ENCODE measurements around the gene NAT16. TPM values are rescaled to one million over a fixed set of nuclear protein-coding genes. Genes with fewer than 3 reads are reported as not detected.

Gene NAT16
- polyA plus RNA-seq, 1 donor from 2014 or later: 4.5 TPM

DNA sequence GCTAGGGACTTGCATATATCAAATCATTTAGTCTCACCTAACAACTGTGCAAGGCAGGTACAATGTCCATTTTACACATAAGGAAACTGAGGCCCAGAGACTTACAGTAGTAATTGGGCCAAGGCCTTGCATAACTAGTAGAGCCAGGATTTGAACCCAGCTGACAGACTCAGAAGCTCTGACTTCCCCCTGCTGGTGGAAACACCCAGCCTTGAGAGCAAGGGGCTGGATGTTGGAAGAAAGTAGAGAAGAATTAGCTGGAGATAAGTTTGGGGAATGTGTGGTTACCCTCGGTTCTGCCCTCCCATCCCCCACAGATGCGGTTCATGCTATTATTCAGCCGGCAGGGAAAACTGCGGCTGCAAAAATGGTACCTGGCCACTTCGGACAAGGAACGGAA lies 23.8 kb downstream of the NAT16 start:
- Histone ChIP-seq H3K9ac (ENCODE audit: low read length) (no peak overlapping the region), H3K36me3 (ENCODE audit: insufficient read depth, low read length) (no peaks in the 10 kb centered on the region), H3K4me2 (ENCODE audit: low read length) (no peak overlapping the region), H3F3A (ENCODE audit: insufficient read depth, low read length, poor library complexity, severe bottlenecking) (no peaks in the 10 kb centered on the region), H3K27ac (ENCODE audit: low read length) (no peak overlapping the region), H2AFZ (ENCODE audit: low read depth, low read length) (no peak overlapping the region), H3K79me2 (replicated peaks; ENCODE audit: insufficient read depth, low read length) (peaks cover 9% of the 10 kb centered on the region), H4K20me1 (ENCODE audit: insufficient read depth) (no peaks in the 10 kb centered on the region), H3K9me2 (ENCODE audit: insufficient read depth, low read length) (no peaks in the 10 kb centered on the region), H3K27me3 (ENCODE audit: insufficient read depth, low read depth, low read length) (no peaks in the 10 kb centered on the region), H3K4me3 (ENCODE audit: low read length) (no peak overlapping the region), H3K9me3 (ENCODE audit: low read length) (no peaks in the 10 kb centered on the region)
- no peak for TF ChIP-seq EZH2 (IDR thresholded peaks at IDR 0.05; ENCODE audit: borderline replicate concordance, insufficient read depth, low read length, poor library complexity, severe bottlenecking)
- no peak for TF ChIP-seq POLR2AphosphoS5 (IDR thresholded peaks at IDR 0.05)
- no peak for TF ChIP-seq RAD21 (conservative IDR thresholded peaks at IDR 0.05)
- no peak for TF ChIP-seq TAF1 (IDR thresholded peaks at IDR 0.05; ENCODE audit: low read depth)
- TF ChIP-seq SMC3 (conservative IDR thresholded peaks at IDR 0.05; ENCODE audit: poor library complexity): no peak
- TF ChIP-seq EP300 (conservative IDR thresholded peaks at IDR 0.05; ENCODE audit: poor library complexity, severe bottlenecking): no peak
- TF ChIP-seq, protein P1, sequence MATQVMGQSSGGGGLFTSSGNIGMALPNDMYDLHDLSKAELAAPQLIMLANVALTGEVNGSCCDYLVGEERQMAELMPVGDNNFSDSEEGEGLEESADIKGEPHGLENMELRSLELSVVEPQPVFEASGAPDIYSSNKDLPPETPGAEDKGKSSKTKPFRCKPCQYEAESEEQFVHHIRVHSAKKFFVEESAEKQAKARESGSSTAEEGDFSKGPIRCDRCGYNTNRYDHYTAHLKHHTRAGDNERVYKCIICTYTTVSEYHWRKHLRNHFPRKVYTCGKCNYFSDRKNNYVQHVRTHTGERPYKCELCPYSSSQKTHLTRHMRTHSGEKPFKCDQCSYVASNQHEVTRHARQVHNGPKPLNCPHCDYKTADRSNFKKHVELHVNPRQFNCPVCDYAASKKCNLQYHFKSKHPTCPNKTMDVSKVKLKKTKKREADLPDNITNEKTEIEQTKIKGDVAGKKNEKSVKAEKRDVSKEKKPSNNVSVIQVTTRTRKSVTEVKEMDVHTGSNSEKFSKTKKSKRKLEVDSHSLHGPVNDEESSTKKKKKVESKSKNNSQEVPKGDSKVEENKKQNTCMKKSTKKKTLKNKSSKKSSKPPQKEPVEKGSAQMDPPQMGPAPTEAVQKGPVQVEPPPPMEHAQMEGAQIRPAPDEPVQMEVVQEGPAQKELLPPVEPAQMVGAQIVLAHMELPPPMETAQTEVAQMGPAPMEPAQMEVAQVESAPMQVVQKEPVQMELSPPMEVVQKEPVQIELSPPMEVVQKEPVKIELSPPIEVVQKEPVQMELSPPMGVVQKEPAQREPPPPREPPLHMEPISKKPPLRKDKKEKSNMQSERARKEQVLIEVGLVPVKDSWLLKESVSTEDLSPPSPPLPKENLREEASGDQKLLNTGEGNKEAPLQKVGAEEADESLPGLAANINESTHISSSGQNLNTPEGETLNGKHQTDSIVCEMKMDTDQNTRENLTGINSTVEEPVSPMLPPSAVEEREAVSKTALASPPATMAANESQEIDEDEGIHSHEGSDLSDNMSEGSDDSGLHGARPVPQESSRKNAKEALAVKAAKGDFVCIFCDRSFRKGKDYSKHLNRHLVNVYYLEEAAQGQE (IDR thresholded peaks at IDR 0.05; ENCODE audit: borderline replicate concordance): no peak
- no peak for TF ChIP-seq MXI1 (conservative IDR thresholded peaks at IDR 0.05; ENCODE audit: poor library complexity, severe bottlenecking)
- TF ChIP-seq, protein P2, sequence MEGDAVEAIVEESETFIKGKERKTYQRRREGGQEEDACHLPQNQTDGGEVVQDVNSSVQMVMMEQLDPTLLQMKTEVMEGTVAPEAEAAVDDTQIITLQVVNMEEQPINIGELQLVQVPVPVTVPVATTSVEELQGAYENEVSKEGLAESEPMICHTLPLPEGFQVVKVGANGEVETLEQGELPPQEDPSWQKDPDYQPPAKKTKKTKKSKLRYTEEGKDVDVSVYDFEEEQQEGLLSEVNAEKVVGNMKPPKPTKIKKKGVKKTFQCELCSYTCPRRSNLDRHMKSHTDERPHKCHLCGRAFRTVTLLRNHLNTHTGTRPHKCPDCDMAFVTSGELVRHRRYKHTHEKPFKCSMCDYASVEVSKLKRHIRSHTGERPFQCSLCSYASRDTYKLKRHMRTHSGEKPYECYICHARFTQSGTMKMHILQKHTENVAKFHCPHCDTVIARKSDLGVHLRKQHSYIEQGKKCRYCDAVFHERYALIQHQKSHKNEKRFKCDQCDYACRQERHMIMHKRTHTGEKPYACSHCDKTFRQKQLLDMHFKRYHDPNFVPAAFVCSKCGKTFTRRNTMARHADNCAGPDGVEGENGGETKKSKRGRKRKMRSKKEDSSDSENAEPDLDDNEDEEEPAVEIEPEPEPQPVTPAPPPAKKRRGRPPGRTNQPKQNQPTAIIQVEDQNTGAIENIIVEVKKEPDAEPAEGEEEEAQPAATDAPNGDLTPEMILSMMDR (IDR thresholded peaks at IDR 0.05; ENCODE audit: poor library complexity, severe bottlenecking): no peak

DNA sequence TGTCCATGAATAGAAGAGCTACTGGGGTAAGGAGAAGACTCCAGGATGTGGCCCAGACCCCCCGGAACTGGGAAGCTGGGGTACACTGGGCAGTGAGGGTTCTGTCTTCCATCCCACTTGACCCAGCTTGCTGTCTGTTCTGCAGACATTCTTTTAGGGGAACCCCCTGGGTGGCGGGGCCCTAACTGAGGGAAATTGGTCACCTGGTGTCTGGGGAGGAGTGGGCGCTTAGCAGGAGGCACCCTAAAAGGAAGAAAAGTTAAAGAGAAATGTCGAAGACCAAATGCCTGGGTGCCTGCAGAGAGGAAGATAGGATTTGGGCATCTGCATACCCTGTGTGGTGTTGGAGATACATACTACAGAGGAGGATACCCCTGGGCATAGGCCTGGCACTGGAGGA lies 24.8 kb downstream of the NAT16 start:
- Histone ChIP-seq H4K20me1 (ENCODE audit: insufficient read depth) (no peaks in the 10 kb centered on the region), H3K9me3 (ENCODE audit: low read length) (no peaks in the 10 kb centered on the region), H3K27ac (ENCODE audit: low read length) (peak overlapping the region; percentile 80), H3F3A (ENCODE audit: insufficient read depth, low read length, poor library complexity, severe bottlenecking) (no peaks in the 10 kb centered on the region), H3K27me3 (ENCODE audit: insufficient read depth, low read depth, low read length) (no peaks in the 10 kb centered on the region), H3K36me3 (ENCODE audit: insufficient read depth, low read length) (no peaks in the 10 kb centered on the region), H3K9me2 (ENCODE audit: insufficient read depth, low read length) (no peaks in the 10 kb centered on the region), H3K79me2 (replicated peaks; ENCODE audit: insufficient read depth, low read length) (peaks cover 9% of the 10 kb centered on the region), H3K4me2 (ENCODE audit: low read length) (peak overlapping the region; percentile 92), H3K9ac (ENCODE audit: low read length) (peak overlapping the region; percentile 94), H3K4me3 (ENCODE audit: low read length) (peak overlapping the region; percentile 92), H2AFZ (ENCODE audit: low read depth, low read length) (peak overlapping the region; percentile 59)
- TF ChIP-seq EP300 (conservative IDR thresholded peaks at IDR 0.05; ENCODE audit: poor library complexity, severe bottlenecking) (no peak), SMC3 (conservative IDR thresholded peaks at IDR 0.05; ENCODE audit: poor library complexity) (no peak), RAD21 (conservative IDR thresholded peaks at IDR 0.05) (no peak), EZH2 (IDR thresholded peaks at IDR 0.05; ENCODE audit: borderline replicate concordance, insufficient read depth, low read length, poor library complexity, severe bottlenecking) (no peak), TAF1 (IDR thresholded peaks at IDR 0.05; ENCODE audit: low read depth) (no peak)
- TF ChIP-seq, protein P1 (IDR thresholded peaks at IDR 0.05; ENCODE audit: borderline replicate concordance): no peak
- TF ChIP-seq, protein P2 (IDR thresholded peaks at IDR 0.05; ENCODE audit: poor library complexity, severe bottlenecking): no peak
